Measurements from ENCODE around the gene MYOC. TPM values are rescaled to one million over a fixed set of nuclear protein-coding genes. Genes with fewer than 3 reads are reported as not detected.

The MYOC gene
- polyA plus RNA-seq, 1 of the 3 experiments (the other 2 are of a cell fraction): not detected

GRCh38 chr1:171654201-171654941 lies 1.9 kb upstream of the MYOC start:
- 66% methylated on average over 8 of the region's 8 CpGs for WGBS (ENCODE audit: low lambda C conversion rate)
- TF ChIP-seq SMC3 (IDR thresholded peaks at IDR 0.05; ENCODE audit: low read depth, low read length) (no peak), EZH2phosphoT487 (IDR thresholded peaks at IDR 0.05; ENCODE audit: borderline replicate concordance, low read depth) (no peak), ELF1 (IDR thresholded peaks at IDR 0.05) (no peak), RXRA (IDR thresholded peaks at IDR 0.05; ENCODE audit: borderline replicate concordance, low read depth) (no peak), ZBTB33 (IDR thresholded peaks at IDR 0.05; ENCODE audit: borderline replicate concordance, low read depth) (no peak), MEF2A (IDR thresholded peaks at IDR 0.05; ENCODE audit: borderline replicate concordance, low read depth) (no peak)
- no peaks in the 10 kb centered on the region for H3K9me3 ChIP-seq
- no peak overlapping the region for H3K9ac ChIP-seq
- no peaks in the 10 kb centered on the region for H3K79me2 ChIP-seq (ENCODE audit: insufficient read depth)
- no peak overlapping the region for H3K4me2 ChIP-seq
- ChIA-PET CTCF (interaction anchor here (0.6 to 2.9 kb wide), 9 partner anchors 9 to 495 kb away, joined by 3 to 19 read pairs (median 4); no protein-coding TSS in a partner anchor), POLR2A (interaction anchor here (0.6 kb wide), 1 partner anchor 366 kb away, joined by 3 read pairs; no protein-coding TSS in a partner anchor)
- no peak for DNase-seq
- H4K20me1 ChIP-seq (ENCODE audit: insufficient read depth): no peaks in the 10 kb centered on the region
- H3K27ac ChIP-seq (ENCODE audit: low read depth in 2 of 2, low read length in 1 of 2): no peak overlapping the region
- H3F3A ChIP-seq (replicated peaks; ENCODE audit: insufficient read depth): no peaks in the 10 kb centered on the region
- H3K4me3 ChIP-seq (ENCODE audit: low read depth in 2 of 2, low read length in 1 of 2): no peak overlapping the region
- no peak overlapping the region for H2AFZ ChIP-seq (ENCODE audit: low read depth)
- H3K9me2 ChIP-seq: no peaks in the 10 kb centered on the region
- peaks cover 0 to 4% of the 10 kb centered on the region in 2 experiments; a peak in 1 of 4 replicates for H3K4me1 ChIP-seq (ENCODE audit: control insufficient read depth in 1 of 2, insufficient read depth in 2 of 2, low read depth in 1 of 2, low read length in 1 of 2)
- H3K27me3 ChIP-seq (ENCODE audit: insufficient read depth): no peaks in the 10 kb centered on the region
- no peaks in the 10 kb centered on the region for H3K36me3 ChIP-seq (replicated peaks in 1 of 2; ENCODE audit: control insufficient read depth in 1 of 2, insufficient read depth in 2 of 2, low read length in 1 of 2)

GRCh38 chr1:171653796-171654195 lies 1.3 kb upstream of the MYOC start:
- H2AFZ ChIP-seq (ENCODE audit: low read depth): no peak overlapping the region
- peaks cover 0 to 4% of the 10 kb centered on the region in 2 experiments; a peak in 1 of 4 replicates for H3K4me1 ChIP-seq (ENCODE audit: control insufficient read depth in 1 of 2, insufficient read depth in 2 of 2, low read depth in 1 of 2, low read length in 1 of 2)
- 90% methylated on average over 1 of the region's 1 CpG for whole genome bisulfite sequencing (ENCODE audit: low lambda C conversion rate)
- no peak for DNase-seq
- H3K9ac ChIP-seq: no peak overlapping the region
- H3K79me2 ChIP-seq (ENCODE audit: insufficient read depth): no peaks in the 10 kb centered on the region
- H3F3A ChIP-seq (replicated peaks; ENCODE audit: insufficient read depth): no peaks in the 10 kb centered on the region
- ChIA-PET POLR2A (no interaction called here), CTCF (interaction anchor here (0.6 to 2.9 kb wide), 4 partner anchors 8 to 496 kb away, joined by 3 to 19 read pairs (median 4); no protein-coding TSS in a partner anchor)
- TF ChIP-seq TAF1 (IDR thresholded peaks at IDR 0.05; ENCODE audit: borderline replicate concordance, low read depth, low read length) (no peak), FOXJ3 (CRISPR knock-in tag; IDR thresholded peaks at IDR 0.05) (no peak), EZH2phosphoT487 (IDR thresholded peaks at IDR 0.05; ENCODE audit: borderline replicate concordance, low read depth) (no peak)
- no peaks in the 10 kb centered on the region for H3K27me3 ChIP-seq (ENCODE audit: insufficient read depth)
- H3K27ac ChIP-seq (ENCODE audit: low read depth in 2 of 2, low read length in 1 of 2): no peak overlapping the region
- no peaks in the 10 kb centered on the region for H3K9me3 ChIP-seq
- H4K20me1 ChIP-seq (ENCODE audit: insufficient read depth): no peaks in the 10 kb centered on the region
- H3K4me2 ChIP-seq: no peak overlapping the region
- H3K9me2 ChIP-seq: no peaks in the 10 kb centered on the region
- no peak overlapping the region for H3K4me3 ChIP-seq (ENCODE audit: low read depth in 2 of 2, low read length in 1 of 2)
- no peaks in the 10 kb centered on the region for H3K36me3 ChIP-seq (replicated peaks in 1 of 2; ENCODE audit: control insufficient read depth in 1 of 2, insufficient read depth in 2 of 2, low read length in 1 of 2)
